Stimulated activated CD8-positive, alpha-beta memory T cell treated with anti-CD3 and anti-CD28 coated beads, Interleukin-12 subunit alpha, Interleukin-12 subunit beta, amount 100 ng/mL, for 1 hour (primary cell): ENCODE data around the gene PORCN.
"Not testable (repeated sequence)": the region's sequence is repeated elsewhere in the genome, so short reads cannot be mapped to it uniquely, and the experiment has no call there.

Source experiments
- DNase-seq: peaks from one replicate; pipeline ENCODE4 v3.0.0-alpha.2; 2020; ENCODE audit warnings: low read depth

The PORCN gene

DNA sequence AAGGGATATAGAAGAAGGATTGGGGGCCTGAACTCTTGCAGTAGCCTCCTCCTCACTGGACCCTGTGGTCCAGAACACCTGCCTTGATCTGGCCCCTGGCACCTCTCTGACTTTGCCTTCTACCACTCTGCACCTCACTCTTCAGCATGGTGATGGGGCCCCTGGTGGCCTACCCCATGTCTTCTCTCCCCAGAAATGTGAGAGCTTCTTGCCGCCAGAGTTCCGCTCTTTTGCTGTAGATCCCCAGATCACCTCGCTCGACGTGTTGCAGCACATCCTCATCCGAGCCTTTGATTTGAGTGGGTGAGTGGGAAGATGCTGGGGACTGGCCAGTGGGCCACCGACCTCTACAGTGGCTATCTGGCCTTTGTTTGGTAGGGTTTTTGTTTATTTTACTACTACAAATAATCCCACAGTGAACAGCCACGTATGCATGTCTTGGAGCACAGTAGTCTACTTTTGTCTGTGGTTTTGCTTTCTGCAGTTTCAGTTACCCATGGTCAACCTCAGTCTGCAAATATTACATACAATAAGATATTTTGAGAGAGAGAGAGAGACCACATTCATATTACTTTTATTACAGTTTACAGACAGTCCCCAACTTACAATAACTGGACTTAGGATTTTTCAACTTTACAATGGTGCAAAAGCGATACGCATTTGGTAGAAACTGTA lies 32.5 kb downstream of the PORCN start:
- DNase-seq = no peak

DNA sequence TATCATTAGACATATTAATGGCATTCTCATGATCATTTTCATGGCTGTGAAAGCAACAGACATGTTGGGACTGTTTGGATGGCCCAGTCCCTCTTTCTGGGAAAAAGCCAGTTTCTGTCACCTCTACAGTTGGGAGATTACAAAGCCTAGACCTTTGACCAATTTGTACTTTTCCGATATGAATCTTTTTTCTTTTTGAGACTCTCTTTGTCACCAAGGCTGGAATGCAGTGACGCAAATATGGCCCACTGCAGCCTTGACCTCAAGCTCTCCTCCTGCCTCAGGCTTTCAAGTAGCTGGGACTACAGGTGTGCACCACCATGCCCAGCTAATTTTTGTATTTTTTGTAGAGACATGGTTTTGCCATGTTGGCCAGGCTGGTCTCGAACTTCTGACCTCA lies 40.1 kb downstream of the PORCN start:
- no peak for DNase-seq

DNA sequence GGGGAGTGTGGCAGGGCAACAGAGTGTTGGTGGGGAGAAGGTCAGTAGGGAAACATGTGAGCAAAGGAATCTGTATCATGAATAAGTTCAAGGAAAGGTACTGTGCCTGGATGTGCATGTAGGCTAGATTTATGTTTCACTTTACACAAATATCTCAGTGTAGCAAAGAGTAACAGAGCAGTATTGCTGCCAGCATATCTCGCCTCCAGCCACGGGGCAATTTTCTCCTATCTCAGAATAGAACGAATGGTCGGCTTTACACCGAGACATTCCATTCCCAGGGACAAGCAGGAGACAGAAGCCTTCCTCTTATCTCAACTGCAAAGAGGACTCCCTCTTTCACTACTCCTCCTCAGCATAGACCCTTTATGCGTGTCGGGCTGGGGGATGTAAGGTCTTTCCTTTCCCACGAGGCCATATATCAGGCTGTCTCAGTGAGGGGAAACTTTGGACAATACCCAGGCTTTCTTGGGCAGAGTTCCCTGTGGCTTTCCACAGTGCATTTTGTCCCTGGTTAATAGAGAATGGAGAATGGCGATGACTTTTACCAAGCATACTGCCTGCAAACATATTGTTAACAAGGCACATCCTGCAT lies 47.0 kb downstream of the PORCN start:
- not testable (repeated sequence) for DNase-seq

DNA sequence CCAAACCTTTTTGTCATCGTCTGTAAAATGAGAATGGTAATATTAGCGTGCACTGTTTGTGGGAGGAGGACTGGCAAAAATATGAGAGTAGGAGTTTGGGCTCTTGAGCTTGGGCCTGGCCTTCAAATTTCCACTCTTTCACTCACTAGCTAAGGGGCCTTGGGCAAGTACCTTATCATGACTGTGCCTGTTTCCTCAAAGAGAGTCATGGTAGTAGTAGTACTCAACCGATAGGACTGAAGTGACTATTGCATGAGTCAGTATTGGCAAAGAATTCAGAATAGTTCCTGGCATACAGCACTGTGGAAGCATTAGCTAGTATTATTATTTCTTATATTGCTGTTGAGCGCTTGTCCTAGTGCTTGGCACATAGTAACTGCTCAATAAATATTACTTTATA lies 49.5 kb downstream of the PORCN start:
- DNase-seq = no peak

DNA sequence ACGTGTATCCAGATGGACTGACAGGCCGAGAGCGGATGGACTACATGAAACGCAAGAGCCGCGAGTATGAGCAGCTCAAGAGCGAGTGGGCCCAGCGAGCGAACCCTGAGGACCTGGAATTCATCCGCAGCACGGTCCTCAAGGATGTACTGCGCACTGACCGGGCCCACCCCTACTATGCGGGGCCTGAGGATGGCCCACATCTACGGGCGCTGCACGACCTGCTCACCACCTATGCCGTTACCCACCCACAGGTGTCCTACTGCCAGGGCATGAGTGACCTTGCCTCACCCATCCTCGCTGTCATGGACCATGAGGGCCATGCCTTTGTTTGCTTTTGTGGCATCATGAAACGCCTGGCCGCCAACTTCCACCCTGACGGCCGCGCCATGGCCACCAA lies 50.8 kb downstream of the PORCN start:
- no peak for DNase-seq

DNA sequence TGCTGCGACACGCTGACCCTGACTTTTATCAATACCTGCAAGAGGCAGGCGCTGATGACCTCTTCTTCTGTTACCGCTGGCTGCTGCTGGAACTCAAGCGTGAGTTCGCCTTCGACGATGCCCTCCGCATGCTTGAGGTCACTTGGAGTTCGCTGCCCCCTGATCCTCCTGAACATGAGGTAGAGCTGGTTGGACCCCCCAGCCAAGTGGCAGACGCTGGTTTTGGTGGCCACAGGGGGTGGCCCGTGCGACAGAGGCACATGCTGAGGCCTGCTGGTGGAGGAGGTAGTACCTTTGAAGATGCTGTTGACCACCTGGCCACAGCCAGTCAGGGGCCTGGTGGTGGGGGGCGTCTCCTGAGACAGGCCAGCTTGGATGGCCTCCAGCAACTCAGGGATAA lies 51.3 kb downstream of the PORCN start:
- DNase-seq = no peak

DNA sequence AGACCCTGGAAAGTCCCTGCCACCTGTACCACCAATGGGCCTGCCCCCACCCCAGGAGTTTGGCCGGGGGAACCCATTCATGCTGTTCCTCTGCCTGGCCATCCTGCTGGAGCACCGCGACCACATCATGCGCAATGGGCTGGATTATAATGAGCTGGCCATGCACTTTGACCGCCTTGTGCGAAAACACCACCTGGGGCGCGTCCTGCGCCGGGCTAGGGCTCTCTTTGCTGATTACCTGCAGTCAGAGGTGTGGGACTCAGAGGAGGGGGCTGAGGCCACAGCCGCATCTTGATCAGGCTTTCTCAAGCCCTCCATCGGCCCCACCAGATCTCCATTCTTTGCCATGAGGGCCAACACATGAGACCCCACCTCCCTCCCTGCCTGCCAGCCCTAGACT lies 51.9 kb downstream of the PORCN start:
- no peak for DNase-seq

DNA sequence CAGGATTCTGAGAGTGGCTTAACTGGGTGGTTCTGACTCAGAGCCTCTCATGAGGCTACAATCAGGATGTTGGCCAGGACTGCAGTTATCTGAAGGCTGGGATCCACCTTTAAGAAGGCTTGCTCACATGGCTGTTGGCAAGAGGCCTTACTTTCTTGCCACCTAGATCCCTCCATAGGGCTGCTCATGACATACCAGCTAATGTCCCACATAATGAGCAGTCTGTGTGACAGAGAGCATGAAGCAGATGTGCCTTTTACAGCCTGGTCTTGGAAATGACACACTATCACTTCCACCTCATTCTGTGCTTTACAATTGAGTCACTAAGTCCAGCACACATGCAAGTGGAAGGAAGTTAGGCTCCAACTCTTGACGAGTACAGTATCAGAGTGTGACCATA lies 61.2 kb downstream of the PORCN start:
- DNase-seq = no peak
